Caki2 (cell line): ENCODE data around the gene FAM222A. TPM values are rescaled to one million over a fixed set of nuclear protein-coding genes. Genes with fewer than 3 reads are reported as not detected.

Experiments used
- DNase-seq: peaks from one replicate; pipeline ENCODE4 v3.0.0-alpha.2; 2015; ENCODE audit warnings: low read depth
- in situ Hi-C: cut with HindIII; loops from 2 replicates; pipeline ENCODE4 v1.10.0; 2016; ENCODE audit warnings: low sequenced_read_pairs, low pct_unique_long_range_greater_than_20kb, mixed read lengths
- total RNA-seq: library from RNA; depleted of rRNA; stranded (reverse); fragments of >200 nt; shearing (Covaris generic); gene quantifications from 2 replicates; pipeline ENCODE4 v1.2.3, GENCODE V29; 2014; ENCODE audit warnings: low replicate concordance

Gene FAM222A
- total RNA-seq, 1 experiment from 2014 or later: 0.41 TPM

DNA sequence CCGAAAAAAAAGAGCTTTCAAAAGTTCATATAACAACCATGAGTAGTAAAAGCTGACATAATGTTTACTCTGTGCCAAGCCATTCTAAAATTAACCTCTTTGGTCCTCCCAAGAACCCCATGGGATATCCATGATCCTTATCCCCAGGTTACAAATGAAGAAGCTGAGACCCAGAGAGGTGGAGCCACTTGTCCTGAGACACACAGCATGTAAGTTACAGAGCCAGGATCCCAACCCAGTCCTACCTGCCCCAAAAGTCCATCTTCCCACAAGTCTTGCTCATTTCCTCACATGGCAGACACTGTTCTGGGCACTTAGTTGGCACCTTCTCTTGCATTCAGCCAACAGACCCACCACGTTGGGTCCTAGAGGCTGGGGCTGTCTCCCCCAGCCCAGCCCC, 82.4 kb downstream of the FAM222A start:
- DNase-seq: no peak
- in situ Hi-C loops: no loop called here

DNA sequence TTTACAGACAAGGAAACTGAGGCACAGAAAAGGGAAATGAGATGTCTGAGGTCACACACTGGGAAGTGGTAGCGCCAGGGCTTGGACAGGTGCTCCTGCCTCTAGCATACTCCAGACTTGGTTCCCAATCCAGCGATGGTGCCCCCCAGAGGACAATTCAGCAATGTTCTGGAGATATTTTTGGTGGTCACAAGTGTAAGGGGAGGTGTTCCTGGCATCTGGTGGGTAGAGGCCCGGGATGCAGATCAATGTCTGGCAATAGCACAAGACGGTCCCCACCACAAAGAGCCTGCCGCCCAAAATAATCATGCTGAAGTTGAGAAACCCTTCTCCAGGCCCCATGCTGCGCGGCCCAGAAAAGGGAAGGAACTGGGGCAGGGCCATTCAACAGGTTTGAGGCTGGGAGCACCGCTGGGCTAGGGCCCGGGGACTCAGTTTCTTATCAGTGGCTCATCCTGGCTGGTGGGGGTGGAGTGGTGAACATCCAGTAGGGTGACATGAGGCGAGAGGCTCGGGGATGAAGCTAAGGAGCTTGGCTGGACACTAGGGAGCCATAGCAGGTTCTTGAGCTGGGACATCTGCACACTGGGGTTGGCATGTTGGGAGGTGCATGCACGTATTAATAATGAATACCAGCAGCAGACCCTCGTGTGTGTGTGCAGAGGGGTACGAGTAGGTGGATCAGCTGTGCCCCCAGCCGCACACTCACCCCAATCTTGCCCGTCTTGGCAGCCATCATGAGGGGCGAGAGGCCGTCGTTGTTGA, 84.5 kb downstream of the FAM222A start:
- no peak for DNase-seq
- in situ Hi-C loops: no loop called here

DNA sequence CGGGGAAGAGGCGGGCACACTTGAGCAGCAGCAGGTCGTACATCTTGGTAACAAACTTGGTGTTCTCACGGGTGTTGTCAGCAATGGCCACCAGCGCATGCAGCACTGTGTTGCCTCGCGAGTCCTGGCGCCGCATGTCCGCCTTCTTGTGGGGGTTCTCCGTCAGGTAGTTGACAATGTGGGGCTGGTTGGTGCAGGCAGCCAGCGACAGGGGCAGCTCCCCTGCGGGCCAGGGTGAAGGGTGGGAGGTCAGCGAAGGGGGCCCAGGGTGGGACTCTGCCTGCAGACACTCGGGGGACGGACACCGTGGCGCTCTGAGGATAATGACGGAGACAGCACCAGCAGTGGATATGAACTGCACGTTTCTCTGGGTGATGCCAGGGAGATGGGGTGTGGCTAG, 85.1 kb downstream of the FAM222A start:
- no peak for DNase-seq
- in situ Hi-C loops: no loop called here

DNA sequence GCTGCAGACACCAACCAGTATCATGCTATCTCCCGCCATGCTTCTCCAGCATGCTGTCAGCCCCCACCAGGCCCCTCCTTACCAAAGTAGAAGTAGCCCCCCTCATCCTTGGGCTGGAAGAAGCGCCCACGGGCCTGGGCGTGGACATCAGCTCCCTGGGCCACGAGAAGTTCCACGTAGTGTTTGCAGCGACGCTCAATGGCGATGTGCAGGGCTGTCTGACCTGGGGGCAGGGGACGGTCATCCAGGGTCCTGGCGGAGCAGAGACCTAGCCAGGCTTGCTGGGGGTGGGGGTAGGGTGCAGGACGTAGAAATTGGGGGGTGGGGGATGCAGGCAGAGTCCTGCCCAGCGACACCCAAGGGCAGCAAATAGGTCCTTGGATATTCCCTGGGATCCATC, 86.9 kb downstream of the FAM222A start:
- no peak for DNase-seq
- in situ Hi-C loops: no loop called here

DNA sequence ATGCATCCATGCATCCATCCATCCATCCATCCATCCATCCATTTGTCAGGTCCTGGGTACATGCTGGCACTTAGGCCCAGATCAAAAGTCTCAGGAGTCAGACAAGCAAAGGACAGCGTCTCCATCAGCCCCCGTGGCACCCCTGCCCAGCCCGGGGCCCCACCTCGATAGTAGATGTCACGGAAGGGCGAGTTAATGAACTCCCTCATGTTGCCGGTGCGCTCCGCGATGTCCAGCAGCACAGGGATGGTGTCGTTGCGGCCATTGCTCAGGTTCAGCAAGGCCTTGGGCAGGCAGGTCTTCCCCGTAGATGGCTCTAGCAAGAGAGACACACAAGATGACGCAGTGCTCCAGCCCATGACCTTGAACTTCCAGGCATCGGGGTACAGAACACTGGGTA, 89.2 kb downstream of the FAM222A start:
- DNase-seq: no peak
- in situ Hi-C loops: no loop called here

DNA sequence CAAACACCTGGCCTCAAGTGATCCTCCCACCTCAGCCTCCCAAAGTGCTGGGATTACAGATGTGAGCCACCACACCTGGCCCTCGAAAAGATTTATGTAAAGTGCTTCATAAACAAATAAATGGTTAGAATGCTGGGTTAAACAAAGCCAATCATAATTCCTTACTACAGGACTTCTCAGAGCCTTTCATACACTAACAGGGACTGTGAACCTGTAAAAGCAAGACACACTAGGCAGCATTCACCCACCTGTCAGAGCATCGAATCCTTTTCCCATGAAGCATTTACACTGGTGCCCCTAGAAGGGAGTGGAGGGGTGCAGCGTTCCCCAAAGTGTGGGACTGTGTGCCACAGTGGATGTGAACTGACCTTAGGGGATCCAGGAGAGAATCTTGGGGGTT, 90.1 kb downstream of the FAM222A start:
- in situ Hi-C loops: no loop called here
- DNase-seq: no peak

DNA sequence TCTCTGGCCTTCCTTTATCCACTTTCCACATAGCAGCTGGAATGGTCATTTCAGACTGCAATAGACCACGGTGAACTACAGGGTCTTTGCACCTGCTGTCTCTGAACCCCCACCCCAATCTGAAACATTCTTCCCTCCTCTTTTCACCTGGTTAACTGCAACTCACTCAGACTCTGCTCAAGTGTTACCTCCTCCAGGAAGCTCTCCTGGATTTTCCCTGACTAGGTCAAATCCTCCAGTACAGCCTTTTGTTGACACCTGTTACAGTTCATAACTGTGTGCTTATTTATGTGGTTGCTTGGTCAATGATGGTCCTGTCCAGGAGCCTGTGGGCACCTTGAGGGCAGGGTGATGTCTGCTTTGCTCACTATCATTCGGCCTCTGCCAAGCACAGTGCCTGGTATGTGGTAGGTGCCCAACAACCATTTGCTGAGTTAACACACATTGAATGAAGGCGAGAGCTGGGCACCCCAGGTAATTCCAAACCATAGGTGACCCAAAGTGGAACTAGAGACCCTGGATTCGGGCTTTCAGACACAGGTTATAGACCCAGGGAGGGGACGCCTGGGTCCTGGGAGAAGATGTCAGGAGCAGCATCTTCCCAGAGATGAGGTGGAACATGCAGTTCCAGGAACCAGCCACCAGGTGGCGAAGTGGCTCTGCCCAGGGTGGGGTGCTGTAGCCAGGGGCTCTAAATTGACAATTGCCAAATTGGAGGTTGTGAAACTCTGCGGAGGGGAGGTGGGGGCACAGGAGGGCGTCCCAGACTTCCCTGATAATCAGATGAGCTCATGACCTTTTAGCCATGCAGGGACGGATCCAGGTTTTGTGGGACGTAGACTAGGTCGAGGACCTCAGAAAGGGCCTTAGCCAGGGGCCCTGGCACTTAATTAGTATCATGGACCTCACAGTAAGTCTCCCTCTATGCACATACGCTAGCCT, 91.5 kb downstream of the FAM222A start:
- in situ Hi-C loops: no loop called here
- DNase-seq: peak; percentile 23

DNA sequence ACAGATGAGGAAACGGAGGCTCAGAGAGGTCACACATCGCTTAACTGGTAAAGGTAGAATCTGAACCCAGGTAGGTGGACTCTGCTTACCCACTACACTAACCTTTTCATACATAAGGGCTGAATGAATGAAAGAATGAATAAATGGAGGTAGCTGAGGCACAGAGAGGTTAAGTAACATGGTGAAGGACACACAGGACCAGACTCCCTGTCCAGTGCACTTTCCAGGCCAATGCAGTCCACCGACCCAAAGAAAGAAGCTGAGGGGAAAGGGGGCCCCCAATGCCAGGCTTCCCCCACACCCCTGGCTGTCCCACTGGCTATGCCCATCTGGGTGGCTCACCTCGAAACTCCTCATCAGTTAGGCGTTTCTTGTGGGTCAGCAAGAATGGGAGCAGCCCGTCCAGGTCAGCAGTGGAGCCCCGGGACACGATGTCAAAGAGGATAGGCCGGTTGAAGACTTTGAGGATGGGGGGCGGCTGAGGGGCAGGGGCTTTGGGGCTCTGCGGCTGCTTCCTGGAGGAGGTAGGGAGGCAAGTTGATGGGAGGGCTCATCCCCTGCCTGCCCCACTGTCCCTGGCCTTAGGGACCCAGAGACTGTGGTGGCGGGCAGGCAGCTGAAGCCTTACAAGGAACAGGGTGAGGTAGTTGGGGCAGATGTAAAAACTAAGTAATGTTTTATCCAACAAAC, 94.5 kb downstream of the FAM222A start:
- in situ Hi-C loops: no loop called here
- DNase-seq: no peak

DNA sequence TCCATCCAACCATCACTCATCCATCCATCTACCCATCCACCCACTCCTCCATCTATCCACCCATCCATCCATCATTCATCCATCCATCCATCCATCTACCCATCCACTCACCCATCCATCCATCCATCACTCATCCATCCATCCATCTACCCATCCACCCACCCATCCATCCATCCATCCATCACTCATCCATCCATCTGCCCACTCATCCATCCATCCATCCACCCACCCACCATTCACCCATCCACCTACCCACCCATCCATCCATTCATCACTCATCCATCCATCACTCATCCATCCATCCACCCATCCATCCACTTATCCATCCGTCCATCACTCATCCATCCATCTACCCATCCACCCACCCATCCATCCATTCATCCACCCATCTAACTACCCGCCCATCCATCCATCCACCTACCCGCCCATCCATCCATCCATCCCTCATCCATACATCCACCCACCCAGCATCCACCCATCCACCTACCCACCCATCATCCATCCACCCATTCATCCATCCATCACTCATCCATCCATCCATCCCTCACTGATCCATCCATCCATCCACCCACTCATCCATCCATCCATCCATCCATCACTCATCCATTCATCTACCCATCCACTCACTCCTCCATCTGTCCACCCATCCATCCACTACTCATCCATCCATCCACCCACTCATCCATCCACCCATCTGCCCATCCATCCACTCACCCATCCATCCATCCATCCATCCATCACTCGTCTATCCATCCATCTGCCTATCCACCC, 95.4 kb downstream of the FAM222A start:
- no peak for DNase-seq
- in situ Hi-C loops: no loop called here

DNA sequence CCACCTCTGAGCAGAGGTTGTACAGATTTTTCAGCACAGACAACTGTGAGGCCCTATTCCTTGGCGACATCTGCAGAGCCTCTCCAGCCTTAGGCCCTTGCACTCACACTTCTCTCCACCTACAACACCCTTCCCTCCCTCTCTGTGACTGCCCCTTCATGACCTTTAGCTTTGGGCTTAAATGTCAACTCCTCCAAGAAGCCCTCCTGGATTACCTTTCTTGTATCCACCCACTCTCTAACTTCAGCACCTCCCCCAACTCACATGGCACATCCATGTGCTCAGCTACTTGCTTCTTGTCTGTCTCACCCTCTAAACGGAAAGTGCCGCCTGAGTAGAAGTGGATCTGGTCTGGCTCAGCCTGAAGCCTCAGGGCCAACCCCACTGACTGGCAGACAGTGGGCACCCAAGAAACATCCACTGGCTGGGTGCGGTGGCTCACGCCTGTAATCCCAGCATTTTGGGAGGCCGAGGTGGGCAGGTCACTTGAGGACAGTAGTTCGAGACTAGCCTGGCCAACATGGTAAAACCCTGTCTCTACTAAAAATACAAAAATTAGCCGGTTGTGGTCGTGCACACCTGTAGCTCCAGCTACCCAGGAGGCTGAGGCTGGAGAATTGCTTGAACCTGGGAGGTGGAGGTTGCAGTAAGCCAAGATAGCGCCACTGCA, 97.5 kb downstream of the FAM222A start:
- in situ Hi-C loops: no loop called here
- no peak for DNase-seq

DNA sequence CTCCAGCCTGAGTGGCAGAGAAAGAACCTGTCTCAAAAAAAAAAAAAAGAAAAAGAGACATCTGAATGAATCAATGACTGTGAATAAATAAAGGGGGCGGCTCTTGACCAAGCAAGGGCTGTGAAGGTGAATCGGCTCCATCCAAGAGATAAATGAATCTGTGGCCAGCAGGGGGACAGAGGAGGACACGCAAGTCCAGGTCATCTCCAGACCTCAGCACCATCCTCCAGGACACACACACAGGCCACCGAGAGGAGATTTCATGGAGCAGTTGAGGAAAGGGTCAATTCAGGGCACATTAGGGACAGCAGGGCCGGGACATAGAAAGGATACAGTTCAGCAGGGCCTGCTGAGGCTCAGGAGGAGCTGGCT, 98.0 kb downstream of the FAM222A start:
- in situ Hi-C loops: no loop called here

DNA sequence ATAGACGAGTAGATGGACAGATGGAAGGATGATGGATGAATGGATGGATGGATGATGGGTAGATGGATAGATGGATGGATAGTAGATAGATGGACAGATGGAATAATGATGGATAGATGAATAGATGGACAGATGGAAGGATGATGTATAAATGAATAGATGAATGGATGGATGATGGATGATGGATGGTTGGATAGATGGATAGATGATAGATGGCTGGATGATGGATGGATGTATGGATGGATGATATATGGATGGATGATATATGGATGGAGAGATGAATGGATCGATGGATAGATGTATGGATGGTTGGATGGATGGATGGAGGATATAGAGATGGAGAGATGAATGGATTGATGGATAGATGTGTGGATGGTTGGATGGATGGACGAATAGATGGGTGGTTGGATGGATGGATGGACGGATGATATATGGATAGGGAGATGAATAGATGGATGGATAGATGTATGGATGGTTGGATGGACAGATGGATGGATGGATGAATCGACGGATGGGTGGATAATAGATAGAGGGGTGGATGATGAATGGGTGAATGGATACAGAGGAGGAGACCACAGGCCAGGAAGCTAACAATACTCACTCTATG, 100.3 kb downstream of the FAM222A start:
- in situ Hi-C loops: no loop called here
- DNase-seq: no peak

More for the DNA sequence above, 98.0 kb downstream of the FAM222A start:
- no peak for DNase-seq

DNA sequence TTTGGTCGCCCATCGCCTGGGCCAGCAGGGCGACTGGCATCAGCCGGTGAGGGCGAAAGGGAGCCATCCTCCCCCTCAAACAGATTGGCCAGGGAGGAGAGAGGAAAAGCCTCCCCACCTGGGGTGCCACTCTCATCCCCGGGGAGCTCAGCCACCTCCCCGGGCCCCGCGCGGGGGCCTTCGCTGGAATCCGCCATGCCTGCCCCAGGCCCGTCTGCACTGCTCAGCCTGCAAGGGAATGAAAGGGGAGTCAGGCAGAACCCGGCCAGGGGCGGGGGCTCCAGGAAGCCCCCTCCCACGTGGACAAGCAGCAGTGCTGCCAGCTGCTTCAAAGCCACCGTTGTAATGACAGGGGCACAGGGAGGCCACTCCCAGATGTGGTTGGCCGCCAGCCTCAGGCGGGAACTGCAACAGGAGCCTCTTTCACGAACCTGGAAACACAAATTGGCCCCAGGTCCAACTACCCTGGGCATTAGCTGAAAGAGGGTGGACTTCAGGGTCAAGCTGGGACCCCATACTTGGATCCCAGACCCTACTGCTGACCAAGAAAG, 101.0 kb downstream of the FAM222A start:
- DNase-seq: no peak
- in situ Hi-C loops: no loop called here

DNA sequence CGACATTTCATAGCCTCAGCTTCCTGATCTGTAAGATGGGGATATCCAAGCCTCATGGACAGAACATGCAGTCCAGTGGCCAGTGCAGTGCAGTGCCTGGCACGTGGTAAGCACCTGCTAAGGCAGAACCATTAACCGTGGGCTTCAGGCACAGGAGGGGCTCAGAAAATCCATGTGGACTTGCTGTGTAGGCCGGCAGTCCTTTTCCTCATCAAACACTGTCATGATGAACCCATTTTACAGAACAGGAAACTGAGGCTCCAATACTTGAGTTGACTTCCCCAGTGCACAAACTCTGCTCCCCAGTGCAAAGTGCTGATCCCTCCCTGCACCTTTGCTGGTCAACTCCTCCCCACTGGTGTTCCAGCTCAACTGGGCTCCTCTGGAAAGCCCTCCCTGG, 101.6 kb downstream of the FAM222A start:
- in situ Hi-C loops: no loop called here
- no peak for DNase-seq

DNA sequence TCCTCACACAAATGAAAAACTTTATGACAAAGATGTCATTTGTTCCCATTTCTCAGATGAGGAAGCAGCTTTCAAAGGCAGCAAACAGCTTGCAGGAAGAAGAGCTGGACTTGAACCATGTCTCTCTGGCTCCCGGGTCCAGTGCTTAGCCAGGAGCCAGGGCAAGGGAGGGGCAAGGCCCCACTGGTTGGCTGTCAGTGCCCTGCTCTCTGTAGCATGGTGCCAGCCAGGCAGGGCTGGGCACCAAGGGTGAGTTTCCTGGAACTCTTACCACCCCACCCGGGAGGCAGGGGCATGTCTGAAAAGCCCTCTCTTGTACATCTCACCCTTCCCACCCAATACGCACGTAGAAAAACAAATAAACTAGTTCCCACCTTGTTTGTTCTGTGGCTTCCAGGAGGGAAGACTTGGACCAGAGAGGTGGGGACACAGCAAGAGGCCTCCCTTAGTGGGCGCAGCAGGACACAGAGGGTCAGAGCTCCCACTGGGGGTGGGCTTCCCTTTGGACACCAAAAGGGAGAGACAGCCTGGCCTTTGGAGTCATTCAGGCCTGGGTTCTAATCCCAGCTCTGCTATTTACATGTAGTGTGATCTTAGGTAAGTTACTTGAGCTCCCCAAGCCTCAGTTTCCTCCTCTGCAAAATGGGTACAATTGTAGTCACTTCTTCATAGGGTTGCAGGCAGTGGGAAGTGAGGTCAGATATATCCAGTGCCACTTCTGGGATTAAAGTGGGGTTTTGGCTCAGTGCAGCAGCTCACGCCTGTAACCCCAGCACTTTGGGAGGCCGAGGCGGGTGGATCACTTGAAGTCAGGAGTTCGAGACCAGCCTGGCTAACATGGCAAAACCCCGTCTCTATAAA, 102.4 kb downstream of the FAM222A start:
- in situ Hi-C loops: no loop called here
- DNase-seq: no peak

DNA sequence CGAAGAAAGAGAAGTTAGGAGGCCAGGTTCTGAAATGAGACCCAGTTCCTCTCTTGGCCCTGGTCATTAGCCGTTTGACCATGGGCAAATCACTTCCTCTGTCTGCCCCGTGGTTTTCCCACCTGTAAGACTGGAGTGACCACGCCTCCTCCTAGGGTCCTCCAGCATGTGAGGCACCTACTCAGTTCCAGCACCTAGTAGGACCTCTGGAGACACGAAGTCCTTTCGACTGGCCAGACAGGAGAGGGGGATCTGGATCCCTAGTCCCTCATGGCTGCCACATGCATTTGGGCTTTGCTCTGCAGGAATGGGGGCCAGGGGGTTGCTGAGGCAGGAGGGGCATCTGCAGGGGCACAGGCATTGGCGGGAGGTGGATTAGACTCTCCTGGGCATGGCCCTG, 103.2 kb downstream of the FAM222A start:
- in situ Hi-C loops: no loop called here
- no peak for DNase-seq
